Mucosa of stomach (tissue), 1 donor: ENCODE data around the gene ZNF853.
"Not testable (repeated sequence)": the region's sequence is repeated elsewhere in the genome, so short reads cannot be mapped to it uniquely, and the experiment has no call there.

Experiments
- H3K27me3 ChIP-seq: one replicate; pipeline ENCODE4 v1.7.0; 2013; ENCODE audit warnings: mild to moderate bottlenecking, low read length; ENCODE audit not compliant: control insufficient read depth, insufficient read depth
- H3K36me3 ChIP-seq: one replicate; pipeline ENCODE4 v1.7.0; 2013; ENCODE audit warnings: low read length; ENCODE audit not compliant: control insufficient read depth, insufficient read depth
- H3K4me1 ChIP-seq: one replicate; pipeline ENCODE4 v1.7.0; 2013; ENCODE audit warnings: mild to moderate bottlenecking, low read length; ENCODE audit not compliant: control insufficient read depth, insufficient read depth
- H3K4me3 ChIP-seq: one replicate; pipeline ENCODE4 v1.7.0; 2013; ENCODE audit warnings: low read length
- H3K9ac ChIP-seq: one replicate; pipeline ENCODE4 v1.7.0; 2013; ENCODE audit warnings: mild to moderate bottlenecking, low read length, moderate library complexity
- H3K9me3 ChIP-seq: one replicate; pipeline ENCODE4 v1.7.0; 2013; ENCODE audit warnings: mild to moderate bottlenecking, low read length, moderate library complexity; ENCODE audit not compliant: control insufficient read depth
- donor health status: Pancreatic carcinoma.

Gene ZNF853

DNA sequence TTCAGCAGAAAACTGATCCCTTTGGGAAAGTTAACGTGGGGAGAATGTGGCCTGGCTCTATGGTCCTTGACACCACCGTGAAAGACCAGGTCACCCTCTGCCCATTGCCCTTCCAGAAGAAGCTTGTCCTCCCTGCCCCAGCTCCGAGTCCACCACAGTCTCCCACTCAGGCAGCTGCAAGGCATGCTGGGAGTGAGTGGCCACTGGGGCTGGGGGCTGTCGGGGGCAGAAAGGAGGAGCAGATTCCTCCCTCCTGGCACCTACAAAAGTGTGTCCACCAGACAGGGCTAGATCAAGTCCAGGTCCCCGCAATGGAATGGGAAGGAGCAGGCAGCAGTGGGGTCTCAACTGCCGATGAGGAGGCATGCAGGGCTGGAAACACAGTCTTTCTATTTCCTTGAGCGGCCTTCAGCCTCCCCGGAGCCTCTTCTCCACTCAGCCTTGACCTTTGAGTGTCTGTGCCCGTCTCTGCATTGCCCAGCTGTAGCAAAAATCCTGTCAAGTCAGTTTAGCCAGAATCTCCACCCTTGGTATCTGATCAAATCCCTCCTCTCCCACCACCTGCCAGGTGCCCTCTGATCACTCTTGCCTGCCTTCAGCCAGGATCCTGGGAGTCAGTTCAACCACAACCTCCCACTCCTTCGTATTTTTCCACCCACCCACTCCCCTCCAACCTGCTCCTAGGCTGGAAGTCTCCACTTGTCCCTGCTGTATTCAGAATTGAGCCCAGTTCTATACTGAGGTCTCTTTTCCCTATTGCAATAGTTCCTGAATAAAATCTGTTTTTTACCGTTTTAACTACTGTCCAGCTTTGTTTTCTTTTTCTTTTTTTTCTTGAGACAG, 14.8 kb downstream of the ZNF853 start:
- Histone ChIP-seq H3K27me3 (no peaks in the 10 kb centered on the region), H3K9ac (no peak overlapping the region), H3K4me3 (no peak overlapping the region), H3K36me3 (no peaks in the 10 kb centered on the region), H3K9me3 (no peaks in the 10 kb centered on the region), H3K4me1 (no peaks in the 10 kb centered on the region)

DNA sequence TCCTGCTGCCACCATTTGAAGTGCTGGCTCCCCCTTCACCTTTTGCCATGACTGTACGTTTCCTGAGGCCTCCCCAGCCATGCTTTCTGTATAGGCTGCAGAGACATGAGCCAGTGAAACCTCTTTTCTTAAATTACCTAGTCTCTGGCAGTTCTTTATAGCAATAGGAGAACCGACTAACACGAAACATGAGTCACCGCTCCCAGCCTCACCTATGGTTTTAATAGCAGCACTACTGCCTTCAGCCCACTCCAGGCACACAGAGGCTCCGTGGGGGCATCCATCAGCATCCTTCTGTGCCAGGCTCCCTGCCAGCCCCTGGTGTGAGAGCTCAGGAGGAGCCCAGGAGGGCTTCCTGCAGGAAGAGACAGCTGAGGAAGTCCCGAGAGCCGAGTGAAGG, 16.2 kb downstream of the ZNF853 start:
- Histone ChIP-seq H3K9ac (no peak overlapping the region), H3K4me3 (no peak overlapping the region), H3K27me3 (no peaks in the 10 kb centered on the region), H3K36me3 (no peaks in the 10 kb centered on the region), H3K9me3 (no peaks in the 10 kb centered on the region), H3K4me1 (peaks cover 4% of the 10 kb centered on the region)

DNA sequence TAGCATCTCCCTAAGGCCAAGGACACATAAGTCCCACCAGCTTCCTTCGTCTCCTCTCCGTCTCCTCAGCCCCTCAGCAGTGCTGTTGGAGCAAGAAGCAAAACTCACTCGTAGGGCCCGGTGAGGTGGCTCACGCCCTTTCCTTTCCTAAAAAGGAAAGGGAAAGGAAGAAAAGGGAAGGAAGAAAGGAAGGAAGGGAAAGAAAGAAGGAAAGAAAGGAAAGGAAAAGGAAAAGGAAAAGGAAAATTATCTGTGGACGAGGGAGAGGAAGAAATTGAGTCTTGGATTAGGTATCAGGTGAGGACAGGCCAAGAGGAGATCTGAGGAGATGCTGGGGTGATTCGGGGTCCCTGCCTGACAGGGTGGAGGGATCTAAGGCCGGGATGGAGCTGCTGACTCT, 18.6 kb downstream of the ZNF853 start:
- Histone ChIP-seq H3K27me3 (no peaks in the 10 kb centered on the region), H3K9me3 (no peaks in the 10 kb centered on the region), H3K36me3 (no peaks in the 10 kb centered on the region), H3K4me1 (peaks cover 14% of the 10 kb centered on the region), H3K9ac (no peak overlapping the region), H3K4me3 (no peak overlapping the region)

DNA sequence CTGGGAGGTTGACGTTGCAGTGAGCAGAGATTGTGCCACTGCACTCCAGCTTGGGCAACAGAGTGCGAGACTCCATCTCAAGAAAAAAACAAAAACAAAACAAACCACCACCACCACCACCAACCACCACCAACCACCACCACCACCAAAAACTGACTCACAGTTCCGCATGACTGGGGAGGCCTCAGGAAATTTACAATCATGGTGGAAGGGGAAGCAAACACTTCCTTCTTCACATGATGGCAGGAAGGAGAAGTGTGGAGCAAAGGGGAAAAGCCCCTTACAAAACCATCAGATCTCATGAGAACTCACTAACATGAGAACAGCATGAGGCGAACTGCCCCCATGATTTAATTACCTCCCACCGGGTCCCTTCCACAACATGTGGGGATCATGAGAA, 19.6 kb downstream of the ZNF853 start:
- peaks cover 14% of the 10 kb centered on the region for H3K4me1 ChIP-seq
- H3K9ac ChIP-seq, H3K27me3 ChIP-seq, H3K4me3 ChIP-seq, H3K36me3 ChIP-seq, H3K9me3 ChIP-seq: not testable (repeated sequence)

DNA sequence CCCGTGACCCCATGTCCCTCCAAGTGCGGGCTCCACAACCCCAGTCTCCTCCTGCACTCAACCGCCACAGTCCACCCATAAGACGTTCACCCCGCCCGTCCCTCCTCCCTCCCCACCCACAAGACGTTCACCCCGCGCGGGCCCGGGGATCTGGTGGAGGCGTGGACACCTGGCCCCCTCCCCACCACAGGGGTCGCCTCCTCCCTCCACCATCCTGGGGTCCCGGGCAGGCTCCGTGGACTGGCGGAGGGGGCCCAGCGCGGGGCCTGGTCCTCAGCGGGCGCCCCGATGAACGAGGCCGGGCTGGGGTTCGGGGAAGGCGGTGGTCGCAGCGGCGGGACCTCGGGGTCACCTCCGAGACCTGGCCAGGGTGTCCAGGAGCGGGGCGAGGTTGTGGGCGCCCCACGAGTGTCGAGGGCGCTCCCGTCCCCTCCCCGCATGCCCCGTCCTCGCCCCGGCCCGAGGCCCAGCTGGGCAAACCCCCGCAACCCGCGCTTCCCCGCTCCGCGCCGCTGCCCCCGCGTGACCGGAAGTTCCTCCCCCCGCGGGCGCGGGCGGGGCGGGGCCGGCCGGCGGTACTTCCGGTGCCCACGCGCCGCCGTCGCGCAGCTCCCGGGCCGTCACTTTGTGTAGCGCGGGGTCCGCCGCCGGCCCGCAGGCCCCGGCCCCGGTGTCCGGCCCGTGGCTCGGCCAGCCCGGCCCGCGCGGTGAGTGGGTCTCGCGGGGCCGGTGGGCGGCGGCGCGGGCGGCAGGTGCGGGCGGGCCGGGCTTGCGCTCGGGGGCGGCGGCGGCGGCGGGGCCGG, 21.5 kb downstream of the ZNF853 start, which contains the start of gene ZNF316:
TSS of gene ZNF316 (plus strand) at position 578 of the 803 bp plus-strand sequence. CDS start 5,092 bp downstream, outside the sequence.
- Histone ChIP-seq H3K36me3 (no peaks in the 10 kb centered on the region), H3K4me1 (peaks cover 14% of the 10 kb centered on the region), H3K4me3 (peak within 1 kb of the TSS; percentile 31), H3K9ac (peak within 1 kb of the TSS; percentile 77), H3K27me3 (no peaks in the 10 kb centered on the region), H3K9me3 (no peaks in the 10 kb centered on the region)

DNA sequence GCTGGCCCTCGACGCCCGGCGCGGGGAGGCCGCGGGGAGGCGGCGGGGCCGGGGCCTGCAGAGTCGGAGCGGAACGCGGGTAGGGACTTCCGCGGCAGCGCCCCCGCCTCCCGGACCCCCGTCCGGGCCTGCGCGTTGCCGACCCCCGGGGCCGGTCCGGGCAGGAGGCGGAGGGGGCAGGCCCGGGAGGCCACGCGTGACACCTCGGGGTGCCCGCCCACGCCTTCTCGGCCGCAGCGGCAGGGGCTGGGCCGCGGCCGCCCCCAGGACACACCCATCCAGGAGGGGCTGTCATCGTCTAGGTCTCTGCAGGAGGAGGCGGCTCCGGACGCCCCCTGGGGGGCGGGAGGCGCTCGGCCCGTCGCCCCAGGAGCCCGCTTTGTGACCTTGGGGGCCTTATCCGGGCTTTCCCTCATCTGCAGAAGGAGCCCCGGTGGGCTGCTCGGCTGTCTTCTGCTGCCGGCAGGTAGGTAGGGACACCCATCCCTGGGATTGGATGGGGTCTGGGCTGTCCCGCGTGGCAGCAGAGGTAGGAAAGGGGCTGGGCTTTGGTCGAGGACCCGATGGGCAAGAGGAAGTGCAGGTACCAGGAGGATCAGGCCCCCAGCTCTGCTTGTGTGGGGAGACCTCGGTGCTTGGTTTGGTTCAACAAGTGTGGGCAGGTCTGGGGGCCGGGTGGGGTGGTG, 22.3 kb downstream of the ZNF853 start:
- Histone ChIP-seq H3K27me3 (no peaks in the 10 kb centered on the region), H3K9ac (peak overlapping the region; percentile 74), H3K9me3 (no peaks in the 10 kb centered on the region), H3K36me3 (no peaks in the 10 kb centered on the region), H3K4me3 (peak overlapping the region; percentile 25), H3K4me1 (peaks cover 14% of the 10 kb centered on the region)

DNA sequence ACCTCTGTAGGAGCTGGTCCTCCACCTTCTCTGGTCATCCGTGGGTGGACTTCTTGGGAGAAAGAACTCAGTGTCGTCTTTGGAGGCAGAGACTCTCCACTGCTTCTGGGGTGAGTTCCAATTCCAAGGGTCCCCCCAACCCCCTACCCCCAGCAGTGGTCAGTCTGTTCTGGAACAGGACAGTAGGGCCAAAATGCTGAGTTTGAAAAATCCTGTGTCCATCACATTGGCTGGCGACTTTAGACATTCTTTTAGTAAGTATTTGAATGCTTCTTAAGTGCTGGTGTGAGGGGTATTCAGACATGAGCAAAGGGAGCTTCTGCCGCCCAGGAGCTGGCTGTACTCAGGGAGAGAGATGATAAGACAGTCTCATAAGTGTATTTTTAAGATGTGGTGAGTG, 23.6 kb downstream of the ZNF853 start:
- Histone ChIP-seq H3K4me3 (no peak overlapping the region), H3K9me3 (no peaks in the 10 kb centered on the region), H3K36me3 (no peaks in the 10 kb centered on the region), H3K9ac (no peak overlapping the region), H3K4me1 (peaks cover 20% of the 10 kb centered on the region), H3K27me3 (no peaks in the 10 kb centered on the region)

DNA sequence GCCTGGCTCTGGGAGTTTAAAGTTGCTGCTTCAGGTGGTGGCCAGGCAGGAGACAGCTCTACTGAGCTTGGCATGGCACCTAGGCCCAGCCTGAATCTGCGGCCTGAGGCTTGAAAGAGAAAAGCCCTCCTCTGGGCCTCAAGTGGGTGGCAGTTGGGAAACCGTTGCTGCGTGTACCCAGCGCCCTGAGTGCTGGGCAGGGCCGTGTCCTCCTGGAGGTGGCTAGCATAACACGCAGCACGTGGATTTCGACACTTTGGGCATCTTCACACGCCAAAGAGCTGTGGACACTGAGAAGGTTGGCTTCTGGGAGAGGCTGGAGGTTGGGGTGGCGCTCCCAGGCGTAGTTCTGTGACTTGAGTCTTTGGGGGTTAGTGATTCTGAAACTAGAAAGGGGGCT, 24.2 kb downstream of the ZNF853 start:
- H3K27me3 ChIP-seq = no peaks in the 10 kb centered on the region
- no peaks in the 10 kb centered on the region for H3K36me3 ChIP-seq
- peaks cover 20% of the 10 kb centered on the region for H3K4me1 ChIP-seq
- no peaks in the 10 kb centered on the region for H3K9me3 ChIP-seq
- H3K9ac ChIP-seq = no peak overlapping the region
- H3K4me3 ChIP-seq = no peak overlapping the region

DNA sequence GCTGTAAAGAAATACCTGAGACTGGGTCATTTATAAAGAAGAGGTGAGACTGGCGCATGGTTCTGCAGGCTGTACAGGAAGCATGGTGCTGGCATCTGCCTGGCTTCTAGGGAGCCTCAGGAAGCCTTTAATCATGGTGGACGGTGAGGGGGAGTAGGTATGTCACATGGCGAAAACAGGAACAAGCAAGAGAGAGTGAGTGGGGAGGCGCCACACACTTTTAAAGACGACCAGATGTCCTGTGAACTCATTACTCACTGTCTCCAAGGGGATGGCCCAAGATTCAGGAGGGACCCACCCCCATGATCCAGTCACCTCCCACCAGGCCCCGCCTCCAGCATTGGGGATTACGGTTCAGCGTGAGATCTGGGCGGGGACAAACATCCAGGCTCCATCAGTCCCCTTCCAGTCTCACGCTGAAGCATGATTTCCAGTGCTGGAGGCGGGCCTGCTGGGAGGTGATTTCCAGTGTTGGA, 24.9 kb downstream of the ZNF853 start:
- Histone ChIP-seq H3K9me3 (no peaks in the 10 kb centered on the region), H3K9ac (no peak overlapping the region), H3K36me3 (no peaks in the 10 kb centered on the region), H3K27me3 (no peaks in the 10 kb centered on the region), H3K4me3 (no peak overlapping the region), H3K4me1 (peaks cover 20% of the 10 kb centered on the region)

DNA sequence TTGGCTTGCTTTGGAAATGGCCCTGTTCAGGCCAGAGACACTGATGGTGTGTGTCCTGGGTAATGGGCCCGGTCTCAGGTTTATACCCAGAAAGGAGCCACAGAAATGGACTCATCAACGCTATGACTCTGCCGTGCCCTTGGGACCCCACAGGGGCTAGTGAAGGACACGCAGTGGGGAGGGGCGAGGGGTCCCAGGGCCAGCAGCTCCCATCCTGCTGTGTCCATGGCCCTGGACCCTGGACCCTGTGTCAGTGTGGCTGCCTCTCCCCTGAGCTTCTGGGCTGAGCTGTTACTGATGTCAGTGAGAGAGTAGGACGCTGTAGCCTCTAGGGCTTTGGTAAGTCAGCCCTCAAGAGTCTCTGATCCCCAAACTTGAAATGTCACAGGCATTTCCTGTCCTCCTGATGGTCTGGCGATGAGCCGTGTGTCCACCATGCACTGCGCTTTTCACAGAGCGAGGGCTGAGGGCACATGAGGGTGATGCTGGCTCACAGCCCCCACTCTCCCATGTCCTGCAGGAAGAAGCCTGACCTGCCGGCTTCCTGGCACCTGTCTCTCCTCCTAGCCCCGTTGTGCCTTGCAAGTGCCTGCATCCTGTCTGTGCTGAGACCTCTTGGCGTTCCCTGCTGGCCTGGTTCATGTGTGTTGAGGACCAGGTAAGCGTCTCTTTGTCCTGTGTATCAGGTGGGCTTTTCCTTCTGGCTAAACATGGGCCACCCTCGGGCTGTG, 26.1 kb downstream of the ZNF853 start:
- H3K9ac ChIP-seq = no peak overlapping the region
- no peaks in the 10 kb centered on the region for H3K36me3 ChIP-seq
- H3K4me1 ChIP-seq = peaks cover 17% of the 10 kb centered on the region
- no peaks in the 10 kb centered on the region for H3K9me3 ChIP-seq
- H3K27me3 ChIP-seq = no peaks in the 10 kb centered on the region
- no peak overlapping the region for H3K4me3 ChIP-seq

DNA sequence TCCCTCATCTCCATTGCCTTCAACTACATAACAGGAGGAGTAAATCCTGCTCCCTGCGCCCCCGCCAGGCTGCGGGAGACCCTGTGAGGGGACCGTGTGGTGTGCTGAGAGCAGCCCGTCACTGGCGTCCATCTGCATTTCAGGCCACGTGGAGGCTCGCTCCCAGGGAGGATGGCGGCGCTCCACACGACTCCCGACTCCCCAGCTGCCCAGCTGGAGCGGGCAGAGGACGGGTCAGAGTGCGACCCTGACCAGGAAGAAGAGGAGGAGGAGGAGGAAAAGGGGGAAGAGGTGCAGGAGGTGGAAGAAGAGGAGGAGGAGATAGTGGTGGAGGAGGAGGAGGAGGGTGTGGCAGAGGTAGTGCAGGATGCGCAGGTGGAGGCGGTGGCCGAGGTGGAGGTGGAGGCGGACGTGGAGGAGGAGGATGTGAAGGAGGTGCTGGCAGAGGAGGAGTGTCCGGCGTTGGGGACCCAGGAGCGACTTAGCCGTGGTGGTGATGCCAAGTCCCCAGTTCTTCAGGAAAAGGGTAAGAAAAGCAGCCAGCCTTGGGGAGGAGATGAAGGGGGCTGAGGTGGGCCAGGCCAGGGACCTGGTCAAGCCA, 26.9 kb downstream of the ZNF853 start:
- H3K4me1 ChIP-seq = peaks cover 15% of the 10 kb centered on the region
- H3K9me3 ChIP-seq = no peaks in the 10 kb centered on the region
- H3K9ac ChIP-seq = no peak overlapping the region
- no peaks in the 10 kb centered on the region for H3K27me3 ChIP-seq
- no peak overlapping the region for H3K4me3 ChIP-seq
- H3K36me3 ChIP-seq = no peaks in the 10 kb centered on the region
